Natural killer cell (primary cell): ENCODE measurements around the gene PLPPR3. TPM values are rescaled to one million over a fixed set of nuclear protein-coding genes. Genes with fewer than 3 reads are reported as not detected.
A peak's percentile ranks its signal among the peaks of the same experiment; 100 is the strongest.

Experiments used
- ATAC-seq, 3 donors: fragments of 150-1000 bp in 2 of 3; fragments of 200-7000 bp in 1 of 3; cut with Tn5 transposase; 1 replicate in 1 of 3; 2 replicates in 2 of 3; pipeline ENCODE4 v1.10.0; 2021; ENCODE audit warnings: mild to moderate bottlenecking in 2 of 3, moderate library complexity in 2 of 3
- DNase-seq, 2 donors: peaks; one replicate each; pipeline versions ENCODE4 v3.0.0 to v3.0.0-alpha.2; 2013 to 2021; ENCODE audit warnings: mixed read lengths in 1 of 2
- H3K27ac ChIP-seq: one replicate; pipeline ENCODE4 v1.5.1; 2013; ENCODE audit warnings: mild to moderate bottlenecking, low read length
- H3K27me3 ChIP-seq: one replicate; pipeline ENCODE4 v1.6.1; 2013; ENCODE audit warnings: low read length; ENCODE audit not compliant: control insufficient read depth, insufficient read depth
- H3K36me3 ChIP-seq: one replicate; pipeline ENCODE4 v1.6.1; 2013; ENCODE audit warnings: low read length; ENCODE audit not compliant: control insufficient read depth, insufficient read depth
- H3K4me1 ChIP-seq: one replicate; pipeline ENCODE4 v1.6.1; 2013; ENCODE audit warnings: low read length; ENCODE audit not compliant: control insufficient read depth, insufficient read depth
- H3K4me3 ChIP-seq: one replicate; pipeline ENCODE4 v1.5.1; 2013; ENCODE audit warnings: low read length
- H3K9me3 ChIP-seq: one replicate; pipeline ENCODE4 v1.6.1; 2013; ENCODE audit warnings: low read length; ENCODE audit not compliant: control insufficient read depth, insufficient read depth
- H3K27ac Mint-ChIP-seq, 2 donors: one replicate each; pipeline ENCODE4 v1.8.0; 2022; ENCODE audit warnings: mild to moderate bottlenecking in 2 of 2, mixed read lengths in 2 of 2, moderate library complexity in 1 of 2
- H3K27me3 Mint-ChIP-seq, 2 donors: one replicate each; pipeline ENCODE4 v1.8.0; 2022; ENCODE audit warnings: low read depth in 2 of 2, mixed read lengths in 2 of 2
- H3K36me3 Mint-ChIP-seq: one replicate; pipeline ENCODE4 v1.8.0; 2022; ENCODE audit warnings: mixed read lengths
- H3K4me1 Mint-ChIP-seq, 2 donors: one replicate each; pipeline ENCODE4 v1.8.0; 2022; ENCODE audit warnings: mixed read lengths in 2 of 2
- H3K4me3 Mint-ChIP-seq: one replicate; pipeline ENCODE4 v1.8.0; 2022; ENCODE audit warnings: mild to moderate bottlenecking, moderate library complexity, mixed read lengths
- H3K9me3 Mint-ChIP-seq, 2 donors: one replicate each; pipeline ENCODE4 v1.8.0; 2022; ENCODE audit warnings: mixed read lengths in 2 of 2
- WGBS: methylation state at CpG from one replicate; pipeline ENCODE4 v1.1.7; 2013; ENCODE audit warnings: missing lambda C conversion rate; ENCODE audit not compliant: insufficient coverage; 5-methylcytosine and 5-hydroxymethylcytosine counted together
- intact Hi-C: fragments of 100-400 bp; cut with micrococcal nuclease; formaldehyde crosslinking; loops from one replicate; pipeline ENCODE4 v1.14.2; 2022
- total RNA-seq, 4 donors: library from RNA; stranded (reverse); fragments of 120-200 nt in 1 of 4; gene quantifications; one replicate each; pipeline versions ENCODE4 v1.2.3 to v1.2.4, GENCODE V29; 2013 to 2022
- TF ChIP-seq, protein P1 (sequence below): fragments of 200-600 bp; IDR thresholded peaks from one replicate; pipeline ENCODE4 v1.8.0; 2022; ENCODE audit warnings: antibody characterized with exemption

PLPPR3 gene
- total RNA-seq, 3 donors from 2014 or later (not counting 1 experiment from before 2014, with no cell fraction given): not detected

DNA sequence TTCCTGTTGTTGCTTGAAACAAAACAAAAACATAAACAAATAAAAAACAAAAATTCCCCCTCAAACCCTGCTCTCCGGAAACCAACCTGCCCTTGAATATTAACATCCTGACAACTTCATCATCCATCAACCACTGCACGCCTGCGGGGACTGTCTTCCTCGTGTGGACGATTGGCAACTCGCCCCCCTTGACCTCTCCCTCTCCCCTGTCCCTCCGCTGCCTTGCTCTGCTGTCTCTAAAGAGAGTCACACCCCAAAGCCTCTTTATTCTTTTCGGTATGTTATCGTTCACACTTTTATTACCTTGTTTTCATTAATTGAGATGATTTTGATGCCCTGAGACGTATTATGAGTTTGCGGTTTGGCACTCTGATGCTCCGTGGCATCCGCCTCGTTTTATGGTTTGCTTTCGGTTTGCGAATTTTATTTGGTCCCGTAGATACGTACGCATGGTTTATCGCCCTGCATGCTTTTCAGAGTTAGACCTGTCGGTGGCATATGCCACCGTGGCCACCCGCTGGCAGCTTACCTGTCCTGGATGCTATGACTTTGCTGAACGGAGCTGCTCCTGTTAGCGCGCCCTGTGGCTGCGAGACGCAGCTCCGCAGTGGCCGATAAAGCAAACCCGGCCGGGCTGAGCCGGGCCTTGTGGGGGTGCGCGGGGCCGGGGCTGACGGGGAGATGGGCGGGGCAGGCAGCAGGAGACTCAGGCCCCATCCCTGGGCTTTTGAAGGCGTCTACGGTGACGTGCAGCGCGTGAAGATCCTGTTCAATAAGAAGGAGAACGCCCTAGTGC, 13.9 kb downstream of the PLPPR3 start:
- no peak overlapping the region for H3K4me3 Mint-ChIP-seq
- intact Hi-C loops: no loop called here
- peak overlapping the region; percentile 34 to 59 for H3K27ac Mint-ChIP-seq

DNA sequence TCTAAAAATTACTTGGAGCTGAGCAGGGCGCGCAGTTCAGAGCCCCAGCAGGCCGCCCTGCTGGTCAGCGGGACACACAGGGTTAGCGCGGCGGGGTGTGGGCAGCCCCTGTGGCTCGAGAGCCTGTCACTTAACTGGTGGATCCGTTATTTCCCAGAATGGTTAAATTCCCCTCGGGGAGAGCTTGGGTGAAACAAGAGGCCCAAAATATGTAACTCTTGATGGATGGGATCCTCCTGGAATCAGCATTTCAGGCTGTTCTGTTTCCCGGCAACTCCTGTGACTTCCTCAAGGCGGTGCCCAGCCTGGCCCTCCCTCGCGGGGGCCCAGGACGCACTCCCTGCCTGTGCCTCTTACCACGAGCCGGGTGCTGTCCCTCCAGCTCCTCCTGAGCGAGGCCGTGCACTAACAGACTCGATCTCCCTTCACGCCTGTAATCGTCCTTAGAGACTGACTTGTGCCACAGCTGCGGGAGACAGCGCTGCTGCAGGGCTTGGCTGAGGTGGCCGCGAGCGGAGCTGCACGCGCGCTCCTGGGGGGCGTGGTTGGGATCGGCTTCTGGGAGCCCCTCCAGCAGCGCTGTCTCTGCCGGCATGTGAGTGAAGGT, 14.8 kb downstream of the PLPPR3 start:
- H3K36me3 ChIP-seq: peaks cover 76% of the 10 kb centered on the region
- Mint-ChIP-seq H3K36me3 (peaks cover 8% of the 10 kb centered on the region), H3K4me3 (no peak overlapping the region), H3K9me3 (no peaks in the 10 kb centered on the region), H3K27ac (peak overlapping the region; percentile 34 to 59), H3K27me3 (no peaks in the 10 kb centered on the region), H3K4me1 (peaks cover 21% of the 10 kb centered on the region in 2 donors)
- H3K27me3 ChIP-seq: no peaks in the 10 kb centered on the region
- peaks cover 14% of the 10 kb centered on the region for H3K4me1 ChIP-seq
- H3K4me3 ChIP-seq: no peak overlapping the region
- WGBS: 94% methylated on average over 34 of the region's 34 CpGs
- ATAC-seq (no peak), DNase-seq (no peak)
- intact Hi-C loops: no loop called here
- TF ChIP-seq, protein P1, sequence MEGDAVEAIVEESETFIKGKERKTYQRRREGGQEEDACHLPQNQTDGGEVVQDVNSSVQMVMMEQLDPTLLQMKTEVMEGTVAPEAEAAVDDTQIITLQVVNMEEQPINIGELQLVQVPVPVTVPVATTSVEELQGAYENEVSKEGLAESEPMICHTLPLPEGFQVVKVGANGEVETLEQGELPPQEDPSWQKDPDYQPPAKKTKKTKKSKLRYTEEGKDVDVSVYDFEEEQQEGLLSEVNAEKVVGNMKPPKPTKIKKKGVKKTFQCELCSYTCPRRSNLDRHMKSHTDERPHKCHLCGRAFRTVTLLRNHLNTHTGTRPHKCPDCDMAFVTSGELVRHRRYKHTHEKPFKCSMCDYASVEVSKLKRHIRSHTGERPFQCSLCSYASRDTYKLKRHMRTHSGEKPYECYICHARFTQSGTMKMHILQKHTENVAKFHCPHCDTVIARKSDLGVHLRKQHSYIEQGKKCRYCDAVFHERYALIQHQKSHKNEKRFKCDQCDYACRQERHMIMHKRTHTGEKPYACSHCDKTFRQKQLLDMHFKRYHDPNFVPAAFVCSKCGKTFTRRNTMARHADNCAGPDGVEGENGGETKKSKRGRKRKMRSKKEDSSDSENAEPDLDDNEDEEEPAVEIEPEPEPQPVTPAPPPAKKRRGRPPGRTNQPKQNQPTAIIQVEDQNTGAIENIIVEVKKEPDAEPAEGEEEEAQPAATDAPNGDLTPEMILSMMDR: no peak
- H3K27ac ChIP-seq: no peak overlapping the region
- H3K9me3 ChIP-seq: no peaks in the 10 kb centered on the region

More for the DNA sequence above, 13.9 kb downstream of the PLPPR3 start:
- H3K9me3 Mint-ChIP-seq: no peaks in the 10 kb centered on the region
- WGBS: 95% methylated on average over 44 of the region's 44 CpGs
- Histone ChIP-seq H3K27me3 (no peaks in the 10 kb centered on the region), H3K4me1 (peaks cover 5% of the 10 kb centered on the region), H3K4me3 (no peak overlapping the region), H3K36me3 (peaks cover 78% of the 10 kb centered on the region), H3K9me3 (no peaks in the 10 kb centered on the region), H3K27ac (no peak overlapping the region)
- peaks cover 8% of the 10 kb centered on the region for H3K36me3 Mint-ChIP-seq
- H3K27me3 Mint-ChIP-seq: no peaks in the 10 kb centered on the region
- peaks cover 12% of the 10 kb centered on the region in 2 donors for H3K4me1 Mint-ChIP-seq
- TF ChIP-seq, protein P1: no peak
- no peak for DNase-seq
- ATAC-seq: no peak

DNA sequence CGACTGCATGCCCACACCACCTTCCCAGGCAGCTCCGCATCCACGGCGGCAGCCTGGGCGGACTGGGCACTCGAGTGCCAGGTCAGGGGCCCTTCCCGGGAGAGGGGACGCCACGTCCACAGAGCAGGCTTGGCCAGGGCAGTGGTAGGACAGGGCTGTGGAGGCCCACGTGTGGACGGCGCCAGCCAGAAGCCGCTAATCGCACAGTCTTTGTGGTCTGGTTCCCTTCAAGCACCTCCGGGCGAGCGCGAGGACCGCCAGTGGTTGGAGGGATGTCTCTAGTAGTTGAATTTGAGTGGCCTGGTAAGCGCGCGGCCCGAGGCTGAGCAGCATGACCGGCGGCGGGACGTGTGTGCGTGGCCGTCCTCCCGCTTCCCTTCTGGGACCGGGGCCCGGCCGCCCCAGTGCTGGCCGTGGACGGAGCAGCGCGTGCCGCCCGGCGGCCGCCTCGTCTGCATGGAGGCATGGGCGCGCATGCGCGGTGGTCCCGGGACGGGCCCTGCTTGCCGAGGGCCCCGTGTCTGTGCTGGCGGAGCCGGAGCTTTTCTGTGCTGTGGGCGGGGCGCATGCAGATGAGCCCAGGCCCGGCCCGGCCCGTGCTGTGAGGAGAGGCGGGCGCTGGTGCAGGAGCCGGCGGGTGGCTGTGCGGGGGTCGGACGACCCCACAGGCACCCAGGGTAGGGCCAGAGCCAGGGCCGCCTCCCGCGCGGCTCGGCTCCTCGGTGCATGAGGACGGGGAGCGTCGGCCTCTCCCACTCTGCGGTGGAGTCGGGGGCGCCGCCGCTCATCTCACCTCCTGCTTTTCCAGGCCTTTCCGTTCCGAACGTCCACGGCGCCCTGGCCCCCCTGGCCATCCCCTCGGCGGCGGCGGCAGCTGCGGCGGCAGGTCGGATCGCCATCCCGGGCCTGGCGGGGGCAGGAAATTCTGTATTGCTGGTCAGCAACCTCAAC, 15.9 kb downstream of the PLPPR3 start:
- Histone ChIP-seq H3K36me3 (peaks cover 70% of the 10 kb centered on the region), H3K27ac (no peak overlapping the region), H3K4me3 (no peak overlapping the region), H3K4me1 (peaks cover 24% of the 10 kb centered on the region), H3K27me3 (no peaks in the 10 kb centered on the region), H3K9me3 (no peaks in the 10 kb centered on the region)
- intact Hi-C loops: no loop called here
- peaks cover 30% of the 10 kb centered on the region in 2 donors for H3K4me1 Mint-ChIP-seq
- TF ChIP-seq, protein P1: no peak
- no peak overlapping the region for H3K4me3 Mint-ChIP-seq
- no peaks in the 10 kb centered on the region for H3K9me3 Mint-ChIP-seq
- H3K27me3 Mint-ChIP-seq: no peaks in the 10 kb centered on the region
- 96% methylated on average over 93 of the region's 93 CpGs for WGBS
- ATAC-seq (peak in 1 of 3 donors; percentile 9), DNase-seq (peak in 1 of 2 donors; percentile 12)
- H3K36me3 Mint-ChIP-seq: peaks cover 8% of the 10 kb centered on the region
- no peak overlapping the region for H3K27ac Mint-ChIP-seq
